GM18499 (cell line): ENCODE data around the gene NUFIP2.
"Not testable (repeated sequence)": the region's sequence is repeated elsewhere in the genome, so short reads cannot be mapped to it uniquely, and the experiment has no call there.

ENCODE experiments used
- ATAC-seq: cut with Tn5 transposase; IDR thresholded peaks from one replicate; pipeline ENCODE4 v1.9.1; 2021; ENCODE audit warnings: moderate number of reproducible peaks; ENCODE audit not compliant: insufficient read depth, unreplicated experiment

The NUFIP2 gene

GRCh38 chr17:29240477-29240876 is 53.5 kb downstream of the NUFIP2 start:
- ATAC-seq, result no peak

DNA sequence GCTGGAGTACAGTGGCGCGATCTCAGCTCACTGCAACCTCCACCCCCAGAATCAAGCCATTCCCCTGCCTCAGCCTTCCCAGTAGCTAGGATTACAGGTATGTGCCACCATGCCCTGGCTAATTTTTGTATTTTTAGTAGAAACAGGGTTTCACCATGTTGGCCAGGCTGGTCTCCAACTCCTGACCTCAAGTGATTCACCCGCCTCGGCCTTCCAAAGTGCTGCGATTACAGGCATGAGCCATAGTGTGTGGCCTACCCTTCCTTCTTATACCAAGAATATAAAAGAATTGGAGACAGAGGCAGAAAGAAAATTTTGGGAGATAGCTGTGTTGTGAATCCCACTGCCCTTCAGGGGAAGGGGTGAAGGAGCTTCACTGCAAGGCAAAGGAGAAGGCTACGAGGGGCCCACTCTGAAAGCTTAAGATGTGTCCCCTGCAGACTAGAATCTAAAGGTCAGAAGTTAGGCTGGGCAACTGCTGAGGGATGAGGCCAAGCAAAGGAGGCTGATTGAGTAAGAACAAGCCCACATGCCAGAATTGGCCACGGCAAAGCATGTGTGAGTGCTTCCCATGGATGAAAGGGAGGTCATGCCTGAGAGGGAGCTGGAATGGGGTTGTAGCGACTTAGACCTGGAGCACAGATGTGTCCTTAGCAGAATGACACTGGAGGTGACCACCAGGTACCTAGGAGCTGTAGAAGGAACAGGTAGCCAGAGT is 55.7 kb downstream of the NUFIP2 start:
- ATAC-seq, result no peak

GRCh38 chr17:29237476-29238132 is 56.3 kb downstream of the NUFIP2 start:
- ATAC-seq, result no peak

- no peak for ATAC-seq
These were observed 58.0 kb downstream of the NUFIP2 start for GRCh38 chr17:29235904-29236303.

GRCh38 chr17:29234972-29235371 is 59.0 kb downstream of the NUFIP2 start:
- ATAC-seq, result not testable (repeated sequence)

DNA sequence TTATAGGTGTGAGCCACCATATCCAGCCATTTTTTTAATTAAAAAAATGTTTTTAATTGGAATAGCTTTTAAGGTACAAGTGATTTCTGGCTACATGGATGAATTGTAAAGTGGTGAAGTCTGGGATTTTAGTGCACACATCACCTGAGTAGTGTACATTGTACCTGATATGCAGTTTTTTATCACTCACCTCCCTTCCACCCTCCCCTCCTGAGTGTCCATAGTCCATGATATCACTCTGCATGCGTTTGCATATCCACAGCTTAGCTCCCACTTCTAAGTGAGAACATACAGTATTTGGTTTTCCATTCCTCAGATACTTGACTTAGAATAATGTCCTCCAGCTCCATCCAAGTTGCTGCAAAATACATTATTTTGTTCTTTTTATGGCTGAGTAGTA is 60.6 kb downstream of the NUFIP2 start:
- no peak for ATAC-seq

DNA sequence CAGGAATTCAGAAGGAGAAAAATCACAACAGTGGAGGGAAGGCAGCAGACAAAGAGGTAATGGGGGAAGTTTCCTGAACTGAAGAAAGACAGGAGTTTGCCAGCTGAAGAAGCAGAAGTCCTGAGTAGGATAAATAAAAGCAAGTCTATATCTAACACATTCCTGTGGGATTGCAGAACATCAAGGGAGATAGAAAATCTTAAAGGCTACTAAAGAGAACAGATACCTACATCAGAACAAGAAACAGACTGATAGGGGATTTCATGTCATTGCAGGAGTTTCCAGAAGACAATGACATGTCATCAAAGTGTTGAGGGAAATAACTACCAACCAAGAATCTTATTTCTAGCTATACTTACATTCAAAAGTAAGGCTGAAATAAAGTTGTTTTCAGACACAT is 68.6 kb downstream of the NUFIP2 start:
- no peak for ATAC-seq

DNA sequence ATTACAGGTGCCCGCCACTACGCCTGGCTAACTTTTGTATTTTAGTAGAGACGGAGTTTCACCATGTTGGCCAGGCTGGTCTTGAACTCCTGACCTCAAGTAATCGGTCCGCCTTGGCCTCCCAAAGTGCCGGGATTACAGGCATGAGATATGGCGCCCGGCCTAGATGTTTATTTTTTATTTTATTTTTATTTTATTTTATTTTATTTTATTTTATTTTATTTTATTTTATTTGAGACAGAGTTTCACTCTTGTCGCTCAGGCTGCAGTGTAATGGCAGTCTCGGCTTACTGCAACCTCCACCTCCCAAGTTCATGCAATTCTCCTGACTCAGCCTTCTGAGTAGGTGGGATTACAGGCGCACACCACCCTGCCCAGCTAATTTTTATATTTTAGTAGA is 72.6 kb downstream of the NUFIP2 start:
- ATAC-seq, result not testable (repeated sequence)

DNA sequence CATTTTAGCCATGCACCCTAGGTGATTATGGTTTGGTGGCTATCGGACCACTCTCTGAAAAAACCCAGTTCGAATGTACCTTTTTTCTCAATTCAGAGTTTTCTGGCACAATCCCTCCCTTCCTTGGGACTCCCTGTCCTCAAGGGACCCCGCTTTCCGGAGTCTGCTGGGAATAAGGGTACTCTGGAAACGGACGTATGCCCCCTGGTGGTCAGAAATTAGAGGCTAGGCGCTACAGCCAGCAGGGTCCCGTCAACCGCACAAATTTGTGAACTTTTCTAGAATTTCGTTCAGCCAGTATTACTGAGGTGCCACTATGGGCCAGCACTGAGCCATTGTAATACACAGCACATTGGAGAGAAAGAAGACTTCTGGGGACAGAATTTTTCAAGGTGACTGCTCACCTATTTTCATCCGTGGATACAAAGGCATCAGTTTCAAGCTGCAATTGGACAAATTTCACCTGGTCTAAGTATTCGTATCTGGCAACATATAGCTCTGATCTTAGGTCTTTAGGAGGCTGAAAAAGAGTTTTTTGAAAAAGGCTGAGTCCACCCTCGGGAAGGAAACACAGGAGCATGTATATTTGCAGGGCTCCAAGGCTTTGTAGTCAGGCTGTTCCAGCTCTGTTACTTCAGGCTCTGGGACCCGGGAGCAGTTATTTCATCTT is 74.4 kb downstream of the NUFIP2 start:
- ATAC-seq, result no peak

- ATAC-seq, result no peak
These were observed 77.1 kb downstream of the NUFIP2 start for GRCh38 chr17:29216856-29217255.

DNA sequence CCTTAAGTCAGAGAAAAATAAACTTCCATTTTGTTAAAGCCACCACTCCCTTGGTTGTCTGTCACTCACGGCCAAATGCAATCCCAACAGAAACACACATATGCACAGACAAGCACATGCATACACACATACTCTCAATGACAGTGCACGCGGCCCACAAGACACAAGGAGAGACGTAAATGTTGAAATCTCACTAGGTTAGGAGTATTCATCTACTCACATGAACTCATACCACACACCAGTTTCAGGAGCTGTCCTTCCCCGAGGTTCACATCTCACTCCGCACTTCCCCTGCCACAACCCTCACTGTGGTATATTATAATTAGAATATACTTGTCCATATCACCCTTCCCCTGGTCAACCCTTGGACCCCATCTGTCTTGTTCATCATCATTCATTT is 77.8 kb downstream of the NUFIP2 start:
- no peak for ATAC-seq

DNA sequence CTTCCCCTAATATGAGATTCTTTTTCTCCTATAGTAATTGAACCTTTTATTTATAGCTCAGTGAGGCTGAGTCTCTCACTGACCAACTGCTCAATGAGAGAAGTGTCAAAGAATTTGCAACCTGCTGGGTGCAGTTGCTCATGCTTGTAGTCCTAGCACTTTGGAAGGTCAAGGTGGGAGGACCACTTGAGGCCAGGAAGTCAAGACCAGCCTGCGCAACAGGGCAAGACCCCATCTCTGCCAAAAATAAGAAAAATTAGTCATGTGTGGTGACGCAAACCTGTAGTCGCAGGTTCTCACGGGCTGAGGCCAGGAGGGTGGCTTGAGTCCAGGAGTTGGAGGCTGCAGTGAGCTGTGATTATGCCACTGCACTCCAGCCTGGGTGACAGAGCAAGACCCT is 78.2 kb downstream of the NUFIP2 start:
- ATAC-seq, result no peak

DNA sequence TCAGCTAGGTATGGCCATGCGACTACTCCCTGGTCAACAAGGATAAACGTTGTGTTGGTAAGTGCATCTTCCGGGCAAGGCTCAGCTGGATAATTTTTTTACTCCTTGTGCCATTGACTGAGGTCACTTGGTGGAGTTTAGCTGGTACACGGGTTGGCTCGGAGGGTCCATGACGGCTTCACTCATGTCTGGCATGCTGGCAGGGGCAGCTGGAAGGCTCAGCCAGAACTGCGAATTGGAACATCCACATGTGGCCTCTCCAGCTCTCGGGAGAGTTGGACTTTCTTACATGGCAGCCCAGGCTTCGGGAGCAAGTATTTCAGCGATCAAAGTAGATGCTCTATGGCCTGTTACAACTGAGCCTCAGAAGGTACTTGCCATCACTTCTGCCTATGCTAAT is 78.8 kb downstream of the NUFIP2 start:
- ATAC-seq, result no peak

GRCh38 chr17:29214215-29215146 is 79.5 kb downstream of the NUFIP2 start:
- no peak for ATAC-seq

DNA sequence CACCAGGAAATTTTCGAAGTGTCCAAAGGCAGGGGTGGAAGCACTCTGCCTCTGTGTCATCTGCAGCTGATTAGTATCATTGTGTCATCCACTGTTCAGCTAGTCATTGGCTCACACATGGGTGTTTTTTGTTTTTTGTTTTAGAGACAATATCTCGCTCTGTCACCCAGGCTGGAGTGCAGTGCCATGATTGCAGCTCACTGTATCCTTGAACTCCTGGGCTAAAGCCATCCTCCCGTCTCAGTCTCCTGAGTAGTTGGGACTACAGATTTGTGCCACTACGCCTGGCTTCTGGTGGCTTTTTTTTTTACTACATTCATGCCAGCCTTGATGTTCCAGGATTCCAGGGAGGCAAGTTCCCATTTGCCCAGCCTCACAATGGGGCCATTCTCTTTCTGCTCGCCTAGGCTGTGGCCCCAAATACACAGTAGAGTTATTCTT is 81.2 kb downstream of the NUFIP2 start:
- no peak for ATAC-seq

- ATAC-seq, result no peak
These were observed 81.8 kb downstream of the NUFIP2 start for GRCh38 chr17:29212094-29212631.

GRCh38 chr17:29210879-29211278 is 83.1 kb downstream of the NUFIP2 start:
- ATAC-seq, result no peak

GRCh38 chr17:29209073-29209472 is 84.9 kb downstream of the NUFIP2 start:
- no peak for ATAC-seq

DNA sequence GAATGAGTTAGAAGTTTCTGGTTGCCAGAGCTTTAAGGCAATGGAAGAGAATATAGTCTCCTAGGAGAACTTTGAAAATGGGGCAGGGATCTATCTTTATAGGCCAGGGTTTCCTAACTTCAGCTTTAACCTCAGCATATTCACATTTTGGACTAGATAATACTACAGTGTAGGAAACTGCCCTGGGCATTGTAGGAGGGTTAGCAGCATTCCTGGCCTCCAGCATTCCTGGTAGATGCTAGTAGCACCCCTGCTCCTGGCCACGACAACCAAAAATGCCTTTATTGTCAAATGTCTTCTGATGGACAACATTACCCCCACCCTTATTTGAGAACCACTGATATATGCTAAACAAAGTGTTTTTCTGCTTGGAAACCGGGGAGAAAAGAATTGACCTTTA is 86.0 kb downstream of the NUFIP2 start:
- no peak for ATAC-seq
